RPMI7951 (cell line): Measurements from ENCODE around the gene CCDC136. TPM values are rescaled to one million over a fixed set of nuclear protein-coding genes. Genes with fewer than 3 reads are reported as not detected.

Experiments used
- DNase-seq: peaks from one replicate; pipeline ENCODE4 v3.0.0-alpha.2; 2012; ENCODE audit warnings: low read depth
- total RNA-seq: library from RNA; depleted of rRNA; stranded (reverse); fragments of >200 nt; shearing (Covaris generic); gene quantifications from 2 replicates; pipeline ENCODE4 v1.2.3, GENCODE V29; 2014; rRNA removed

CCDC136 gene
- 2.8 and 3.8 TPM in 2 replicates for total RNA-seq

- peak; percentile 60 for DNase-seq
Observed at GRCh38 chr7:128791121-128791971, at the start of gene CCDC136. Gene CCDC136 (plus strand): TSS chr7:128791968. CDS start chr7:128792412, 444 bp downstream.

GRCh38 chr7:128742206-128742605 is 49.6 kb upstream of the CCDC136 start:
- DNase-seq, result peak; percentile 49

GRCh38 chr7:128743112-128743772 is 48.5 kb upstream of the CCDC136 start:
- peak; percentile 71 for DNase-seq

GRCh38 chr7:128744366-128744905 is 47.3 kb upstream of the CCDC136 start:
- DNase-seq, result no peak

GRCh38 chr7:128745706-128746105 is 46.1 kb upstream of the CCDC136 start:
- DNase-seq, result no peak

GRCh38 chr7:128747327-128748079 is 44.3 kb upstream of the CCDC136 start:
- DNase-seq, result no peak

- no peak for DNase-seq
Observed at GRCh38 chr7:128752251-128752650, 39.5 kb upstream of the CCDC136 start.

- DNase-seq, result no peak
Observed at GRCh38 chr7:128755075-128755818, 36.5 kb upstream of the CCDC136 start.

GRCh38 chr7:128755819-128756476 is 35.8 kb upstream of the CCDC136 start:
- peak; percentile 77 for DNase-seq

- no peak for DNase-seq
Observed at GRCh38 chr7:128757203-128757602, 34.6 kb upstream of the CCDC136 start.

GRCh38 chr7:128758553-128758952 is 33.2 kb upstream of the CCDC136 start:
- no peak for DNase-seq

GRCh38 chr7:128759242-128759641 is 32.5 kb upstream of the CCDC136 start:
- DNase-seq, result no peak

GRCh38 chr7:128763541-128763940 is 28.2 kb upstream of the CCDC136 start:
- no peak for DNase-seq

- DNase-seq, result no peak
Observed at GRCh38 chr7:128767475-128768110, 24.2 kb upstream of the CCDC136 start.

GRCh38 chr7:128770233-128770632 is 21.5 kb upstream of the CCDC136 start:
- DNase-seq, result no peak

GRCh38 chr7:128773604-128774003 is 18.2 kb upstream of the CCDC136 start:
- no peak for DNase-seq

GRCh38 chr7:128774029-128774689 is 17.6 kb upstream of the CCDC136 start:
- DNase-seq, result no peak

GRCh38 chr7:128774921-128775320 is 16.8 kb upstream of the CCDC136 start:
- no peak for DNase-seq

- no peak for DNase-seq
Observed at GRCh38 chr7:128775744-128776474, 15.9 kb upstream of the CCDC136 start, which contains the start of gene OPN1SW. Gene OPN1SW (minus strand): TSS chr7:128775794. CDS start chr7:128775781, 13 bp downstream.
